BE2C (cell line): ENCODE results near the gene LPXN.

Experiments used
- DNase-seq: peaks from one replicate; pipeline ENCODE4 v3.0.0-alpha.2; 2020
- H3K27me3 ChIP-seq: fragments of 250-450 bp; sonication (Bioruptor Pico); 2 replicates; pipeline ENCODE4 v1.5.1; 2020; ENCODE audit warnings: mild to moderate bottlenecking
- H3K36me3 ChIP-seq: fragments of 250-450 bp; sonication (Bioruptor Pico); 2 replicates; pipeline ENCODE4 v1.5.1; 2020; ENCODE audit warnings: mild to moderate bottlenecking
- H3K4me1 ChIP-seq: fragments of 250-450 bp; sonication (Bioruptor Pico); 2 replicates; pipeline ENCODE4 v1.5.1; 2020
- H3K4me3 ChIP-seq: 2 replicates; pipeline ENCODE4 v1.5.1; 2011; ENCODE audit warnings: low read depth, low read length
- H3K9me3 ChIP-seq: fragments of 250-450 bp; sonication (Bioruptor Pico); 2 replicates; pipeline ENCODE4 v1.5.1; 2020
- CTCF ChIP-seq: IDR thresholded peaks from 2 replicates; pipeline ENCODE4 v1.5.1; 2012; ENCODE audit warnings: mild to moderate bottlenecking, low read depth, low read length

LPXN gene

GRCh38 chr11:58567889-58568512, 7.7 kb downstream of the LPXN start:
- Histone ChIP-seq H3K36me3 (no peaks in the 10 kb centered on the region), H3K27me3 (no peaks in the 10 kb centered on the region), H3K4me3 (no peak overlapping the region), H3K4me1 (no peaks in the 10 kb centered on the region), H3K9me3 (no peaks in the 10 kb centered on the region)
- TF ChIP-seq CTCF = peak; percentile 68
- peak; percentile 42 for DNase-seq

- H3K36me3 ChIP-seq = no peaks in the 10 kb centered on the region
- H3K9me3 ChIP-seq = no peaks in the 10 kb centered on the region
- DNase-seq = no peak
- H3K4me1 ChIP-seq = no peaks in the 10 kb centered on the region
- H3K4me3 ChIP-seq = no peak overlapping the region
- no peaks in the 10 kb centered on the region for H3K27me3 ChIP-seq
- no peak for TF ChIP-seq CTCF
Measured at GRCh38 chr11:58564231-58564630, 11.4 kb downstream of the LPXN start.

GRCh38 chr11:58562375-58562800, 13.3 kb downstream of the LPXN start:
- no peaks in the 10 kb centered on the region for H3K4me1 ChIP-seq
- no peak for DNase-seq
- no peaks in the 10 kb centered on the region for H3K9me3 ChIP-seq
- no peak for TF ChIP-seq CTCF
- no peak overlapping the region for H3K4me3 ChIP-seq
- no peaks in the 10 kb centered on the region for H3K27me3 ChIP-seq
- no peaks in the 10 kb centered on the region for H3K36me3 ChIP-seq

- DNase-seq = no peak
- no peaks in the 10 kb centered on the region for H3K36me3 ChIP-seq
- H3K27me3 ChIP-seq = no peaks in the 10 kb centered on the region
- no peaks in the 10 kb centered on the region for H3K9me3 ChIP-seq
- no peaks in the 10 kb centered on the region for H3K4me1 ChIP-seq
- H3K4me3 ChIP-seq = no peak overlapping the region
- TF ChIP-seq CTCF = no peak
Measured at GRCh38 chr11:58561394-58562098, 14.1 kb downstream of the LPXN start.

GRCh38 chr11:58560842-58561241, 14.8 kb downstream of the LPXN start:
- no peak for DNase-seq
- no peaks in the 10 kb centered on the region for H3K9me3 ChIP-seq
- no peak for TF ChIP-seq CTCF
- H3K4me3 ChIP-seq = no peak overlapping the region
- H3K27me3 ChIP-seq = no peaks in the 10 kb centered on the region
- no peaks in the 10 kb centered on the region for H3K4me1 ChIP-seq
- H3K36me3 ChIP-seq = no peaks in the 10 kb centered on the region

- Histone ChIP-seq H3K9me3 (no peaks in the 10 kb centered on the region), H3K27me3 (no peaks in the 10 kb centered on the region), H3K36me3 (no peaks in the 10 kb centered on the region), H3K4me3 (no peak overlapping the region), H3K4me1 (no peaks in the 10 kb centered on the region)
- DNase-seq = no peak
- no peak for TF ChIP-seq CTCF
Measured at GRCh38 chr11:58549644-58550043, 26.0 kb downstream of the LPXN start.
